Glutamatergic neuron (in vitro differentiated cells): ENCODE data around the gene MEGF9. TPM values are rescaled to one million over a fixed set of nuclear protein-coding genes. Genes with fewer than 3 reads are reported as not detected.

Experiments
- DNase-seq: peaks from one replicate; pipeline ENCODE4 v3.0.0; 2022
- H3K27ac Mint-ChIP-seq: one replicate; pipeline ENCODE4 v1.8.0; 2020; ENCODE audit warnings: mild to moderate bottlenecking, mixed read lengths, inconsistent platforms; ENCODE audit not compliant: unreplicated experiment
- H3K27me3 Mint-ChIP-seq: one replicate; pipeline ENCODE4 v1.8.0; 2020; ENCODE audit warnings: mild to moderate bottlenecking, moderate library complexity, mixed read lengths, inconsistent platforms; ENCODE audit not compliant: unreplicated experiment
- H3K36me3 Mint-ChIP-seq: one replicate; pipeline ENCODE4 v1.8.0; 2020; ENCODE audit warnings: mild to moderate bottlenecking, mixed read lengths, inconsistent platforms; ENCODE audit not compliant: unreplicated experiment
- H3K4me1 Mint-ChIP-seq: one replicate; pipeline ENCODE4 v1.8.0; 2020; ENCODE audit warnings: mild to moderate bottlenecking, low read depth, mixed read lengths, inconsistent platforms; ENCODE audit not compliant: unreplicated experiment
- H3K4me3 Mint-ChIP-seq: one replicate; pipeline ENCODE4 v1.8.0; 2020; ENCODE audit warnings: mild to moderate bottlenecking, mixed read lengths, inconsistent platforms; ENCODE audit not compliant: unreplicated experiment
- H3K9me3 Mint-ChIP-seq: one replicate; pipeline ENCODE4 v1.8.0; 2020; ENCODE audit warnings: mild to moderate bottlenecking, moderate library complexity, mixed read lengths, inconsistent platforms; ENCODE audit not compliant: unreplicated experiment
- total RNA-seq: library from RNA; stranded (reverse); fragmentation: NEBNext Ultra II Directional; extraction: Animal tissue kit (Norgen Biotek cat#: 25700); gene quantifications from one replicate; pipeline ENCODE4 v1.2.1, GENCODE V29; 2021; ENCODE audit not compliant: unreplicated experiment
- TF ChIP-seq, protein P1 (sequence below): fragments of 200-600 bp; sonication (generic); IDR thresholded peaks from one replicate; pipeline ENCODE4 v1.5.0; 2021; ENCODE audit not compliant: partially characterized antibody, unreplicated experiment

The MEGF9 gene
- total RNA-seq, 1 donor from 2014 or later, result 25.4 TPM

DNA sequence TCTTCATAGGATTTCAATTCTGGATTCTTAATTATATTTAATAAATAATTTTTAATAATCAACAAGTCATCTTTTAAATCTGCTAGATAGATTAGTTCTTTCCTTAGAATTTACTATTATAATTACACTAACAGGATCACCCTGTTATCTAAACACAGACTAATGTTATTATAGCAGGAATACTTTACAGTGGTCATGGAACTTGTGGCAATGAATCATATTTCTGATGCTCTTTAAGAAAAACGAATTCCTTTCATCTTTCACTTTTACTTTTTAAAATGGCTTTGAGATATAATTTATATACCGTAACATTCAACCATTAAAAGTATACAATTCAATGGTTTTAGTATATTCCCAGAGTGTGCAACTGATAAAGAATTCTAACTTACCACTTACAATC, 104.6 kb downstream of the MEGF9 start:
- no peak for DNase-seq
- H3K9me3 Mint-ChIP-seq, result peaks cover 2% of the 10 kb centered on the region
- no peaks in the 10 kb centered on the region for H3K27me3 Mint-ChIP-seq
- TF ChIP-seq, protein P1, sequence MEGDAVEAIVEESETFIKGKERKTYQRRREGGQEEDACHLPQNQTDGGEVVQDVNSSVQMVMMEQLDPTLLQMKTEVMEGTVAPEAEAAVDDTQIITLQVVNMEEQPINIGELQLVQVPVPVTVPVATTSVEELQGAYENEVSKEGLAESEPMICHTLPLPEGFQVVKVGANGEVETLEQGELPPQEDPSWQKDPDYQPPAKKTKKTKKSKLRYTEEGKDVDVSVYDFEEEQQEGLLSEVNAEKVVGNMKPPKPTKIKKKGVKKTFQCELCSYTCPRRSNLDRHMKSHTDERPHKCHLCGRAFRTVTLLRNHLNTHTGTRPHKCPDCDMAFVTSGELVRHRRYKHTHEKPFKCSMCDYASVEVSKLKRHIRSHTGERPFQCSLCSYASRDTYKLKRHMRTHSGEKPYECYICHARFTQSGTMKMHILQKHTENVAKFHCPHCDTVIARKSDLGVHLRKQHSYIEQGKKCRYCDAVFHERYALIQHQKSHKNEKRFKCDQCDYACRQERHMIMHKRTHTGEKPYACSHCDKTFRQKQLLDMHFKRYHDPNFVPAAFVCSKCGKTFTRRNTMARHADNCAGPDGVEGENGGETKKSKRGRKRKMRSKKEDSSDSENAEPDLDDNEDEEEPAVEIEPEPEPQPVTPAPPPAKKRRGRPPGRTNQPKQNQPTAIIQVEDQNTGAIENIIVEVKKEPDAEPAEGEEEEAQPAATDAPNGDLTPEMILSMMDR, result no peak
- no peak overlapping the region for H3K4me3 Mint-ChIP-seq
- no peak overlapping the region for H3K27ac Mint-ChIP-seq
- H3K4me1 Mint-ChIP-seq, result no peaks in the 10 kb centered on the region
- H3K36me3 Mint-ChIP-seq, result peaks cover 5% of the 10 kb centered on the region

DNA sequence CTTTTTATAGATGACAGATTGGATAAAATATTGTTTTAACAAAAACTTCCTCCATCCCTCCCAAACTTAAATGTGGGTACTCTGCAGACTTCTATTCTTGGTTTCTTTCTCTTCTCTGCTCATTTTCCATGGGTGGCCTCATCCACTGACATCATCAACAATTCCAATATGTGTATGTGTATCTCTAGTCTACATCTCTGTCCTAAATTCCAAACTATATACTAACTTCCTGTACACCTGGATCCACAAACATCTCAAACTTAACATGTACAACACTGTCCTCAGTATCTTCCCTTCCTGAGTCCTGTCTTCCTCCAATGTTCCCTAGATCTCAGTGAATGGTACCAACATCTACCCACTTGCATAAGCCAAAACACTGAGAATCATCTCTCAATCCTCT, 105.8 kb downstream of the MEGF9 start:
- H3K9me3 Mint-ChIP-seq, result peaks cover 2% of the 10 kb centered on the region
- TF ChIP-seq, protein P1, result no peak
- H3K4me3 Mint-ChIP-seq, result no peak overlapping the region
- no peaks in the 10 kb centered on the region for H3K27me3 Mint-ChIP-seq
- DNase-seq, result no peak
- H3K36me3 Mint-ChIP-seq, result peaks cover 5% of the 10 kb centered on the region
- no peak overlapping the region for H3K27ac Mint-ChIP-seq
- no peaks in the 10 kb centered on the region for H3K4me1 Mint-ChIP-seq

DNA sequence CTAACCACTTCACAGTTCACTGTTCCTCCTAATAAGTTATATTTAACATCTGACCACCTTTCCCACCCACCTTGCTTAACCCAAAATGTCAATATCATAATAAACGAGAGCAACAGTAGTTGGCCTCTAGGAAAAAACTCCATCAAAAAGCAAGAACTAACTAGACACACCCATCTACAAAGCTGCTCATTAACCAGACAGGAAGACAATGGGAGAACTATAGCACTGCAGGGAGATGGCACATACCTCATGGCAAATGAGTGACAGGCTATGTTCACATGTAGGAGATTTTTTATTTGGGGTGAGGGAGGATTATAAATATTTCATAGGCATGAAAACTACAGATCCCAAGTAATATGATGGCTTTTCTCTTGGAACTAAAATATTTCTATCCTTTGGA, 110.7 kb downstream of the MEGF9 start:
- Mint-ChIP-seq H3K27ac (no peak overlapping the region), H3K4me3 (no peak overlapping the region), H3K27me3 (no peaks in the 10 kb centered on the region), H3K9me3 (peaks cover 4% of the 10 kb centered on the region), H3K36me3 (peaks cover 3% of the 10 kb centered on the region), H3K4me1 (no peaks in the 10 kb centered on the region)
- no peak for DNase-seq
- TF ChIP-seq, protein P1, result no peak

DNA sequence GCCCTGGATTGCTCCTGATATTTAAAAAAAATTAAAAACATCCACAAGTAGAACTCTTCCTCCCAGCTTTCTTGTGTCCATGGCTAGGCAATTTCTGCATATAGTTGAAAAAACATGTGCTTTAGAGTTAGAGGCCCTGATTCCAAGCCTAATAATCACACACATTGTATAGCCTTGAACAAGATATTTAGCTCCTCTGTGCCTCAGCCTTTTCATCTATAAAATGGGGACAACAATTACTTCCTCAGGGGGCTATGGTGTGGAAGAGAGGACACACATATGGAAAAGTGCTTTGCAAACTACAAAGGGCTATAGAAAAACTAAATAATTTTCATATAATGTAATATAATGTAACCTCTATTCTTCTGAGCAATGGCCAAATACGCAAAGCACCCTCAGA, 111.3 kb downstream of the MEGF9 start:
- H3K27ac Mint-ChIP-seq, result no peak overlapping the region
- TF ChIP-seq, protein P1, result no peak
- no peak for DNase-seq
- H3K9me3 Mint-ChIP-seq, result peaks cover 4% of the 10 kb centered on the region
- no peaks in the 10 kb centered on the region for H3K4me1 Mint-ChIP-seq
- no peak overlapping the region for H3K4me3 Mint-ChIP-seq
- no peaks in the 10 kb centered on the region for H3K36me3 Mint-ChIP-seq
- H3K27me3 Mint-ChIP-seq, result no peaks in the 10 kb centered on the region

DNA sequence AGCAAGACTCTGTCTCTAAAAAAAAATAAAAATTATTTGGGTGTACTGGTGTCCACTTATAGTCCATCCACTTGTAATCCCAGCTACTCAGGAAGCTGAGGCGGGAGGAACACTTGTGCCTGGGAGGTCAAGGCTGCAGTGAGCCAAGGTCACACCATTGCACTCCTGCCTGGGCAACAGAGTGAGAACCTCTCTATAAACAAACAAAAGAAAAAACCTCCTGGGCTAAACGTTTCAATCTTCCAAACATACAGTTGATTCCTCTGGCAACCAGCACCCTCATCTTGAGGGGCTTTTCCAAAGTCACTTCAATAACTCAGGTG, 120.4 kb downstream of the MEGF9 start:
- no peaks in the 10 kb centered on the region for H3K4me1 Mint-ChIP-seq
- no peak overlapping the region for H3K4me3 Mint-ChIP-seq
- TF ChIP-seq, protein P1, result no peak
- no peaks in the 10 kb centered on the region for H3K27me3 Mint-ChIP-seq
- no peaks in the 10 kb centered on the region for H3K36me3 Mint-ChIP-seq
- H3K9me3 Mint-ChIP-seq, result peaks cover 3% of the 10 kb centered on the region
- H3K27ac Mint-ChIP-seq, result no peak overlapping the region
- no peak for DNase-seq
